HL-60/S4 treated with phorbol 12-myristate 13-acetate at 8.2 ng/mL for 4 days and 3 days (cell line): ENCODE measurements around the gene TMEM134.

Experiments
- in situ Hi-C: fragments of 300-500 bp; cut with MboI; formaldehyde crosslinking; loops from 2 replicates; pipeline ENCODE4 v1.15.0; 2022; ENCODE audit warnings: low sequenced_read_pairs

The TMEM134 gene

DNA sequence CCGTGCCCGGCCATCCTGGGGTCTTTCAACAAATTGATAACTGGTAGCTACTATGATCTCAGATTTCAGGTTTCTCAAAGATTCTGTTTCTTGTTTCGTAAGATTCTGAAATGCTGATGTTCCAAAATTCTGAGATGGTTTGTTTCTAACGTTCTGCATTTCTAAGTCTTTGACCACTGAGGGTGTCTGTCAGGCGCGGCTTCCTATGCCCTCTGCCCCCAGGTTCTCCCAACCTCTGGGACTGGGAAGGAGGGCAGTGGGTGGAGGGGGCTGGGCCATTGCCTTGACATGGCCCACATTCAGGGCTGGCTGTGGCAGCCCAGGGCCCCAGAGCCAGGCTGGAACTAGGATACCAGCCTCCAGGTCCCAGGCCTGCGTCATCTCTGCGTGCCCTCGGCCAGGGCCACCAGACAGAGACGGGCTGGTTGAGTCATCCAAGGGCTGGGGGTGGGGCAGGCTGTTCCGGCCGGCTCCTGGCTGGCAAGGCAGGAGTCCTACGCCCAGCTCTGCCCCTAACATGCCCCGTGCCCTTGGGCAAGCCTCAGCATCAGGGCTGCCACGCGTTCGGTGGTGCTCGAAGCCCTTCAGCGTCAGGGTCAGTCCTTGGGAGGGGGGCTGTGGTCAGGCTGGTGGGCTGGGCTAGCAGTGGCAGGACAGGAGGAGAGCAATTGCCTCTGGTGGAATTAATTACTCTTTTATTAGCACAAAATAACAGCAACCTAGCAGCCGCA, 5.2 kb downstream of the TMEM134 start:
- in situ Hi-C loops, result no loop called here

DNA sequence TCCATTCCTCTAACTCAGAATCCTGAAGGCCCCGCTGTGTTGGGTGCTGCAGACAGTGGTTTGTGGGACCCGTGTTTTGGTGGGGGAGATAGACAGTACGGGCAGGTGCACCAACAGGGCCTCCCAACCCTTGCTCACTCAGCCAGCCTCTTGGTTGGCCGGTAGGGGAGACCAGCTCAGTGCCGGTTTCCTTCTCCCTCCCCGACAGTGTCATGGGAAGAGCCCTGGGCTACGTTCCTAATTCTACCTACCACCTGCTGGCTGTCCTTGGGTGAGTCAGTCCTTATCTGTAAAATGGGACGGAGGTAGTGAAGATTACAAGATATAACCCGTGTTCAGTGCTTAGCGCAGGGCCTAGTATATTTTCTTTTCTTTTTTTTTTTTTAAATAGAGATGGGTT, 5.9 kb downstream of the TMEM134 start:
- in situ Hi-C loops, result no loop called here

DNA sequence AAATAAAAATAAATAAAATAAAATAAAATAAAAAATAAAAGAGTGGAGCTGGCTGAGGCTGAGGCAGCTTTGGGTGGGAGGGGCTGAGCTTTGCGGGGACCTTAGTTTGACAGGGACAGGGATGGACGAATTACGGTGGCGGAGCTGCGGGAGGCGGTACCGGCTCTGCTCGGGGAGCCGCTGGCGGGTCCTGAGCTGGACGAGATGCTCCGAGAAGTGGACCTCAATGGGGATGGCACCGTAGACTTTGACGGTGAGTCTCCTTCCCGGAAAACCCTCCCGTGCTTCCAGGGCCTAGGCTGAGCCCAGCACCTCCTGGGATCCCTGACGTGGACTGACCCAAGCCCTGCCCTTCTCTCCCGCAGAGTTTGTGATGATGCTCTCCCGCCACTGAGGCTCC, 10.8 kb downstream of the TMEM134 start:
- in situ Hi-C loops, result no loop called here

DNA sequence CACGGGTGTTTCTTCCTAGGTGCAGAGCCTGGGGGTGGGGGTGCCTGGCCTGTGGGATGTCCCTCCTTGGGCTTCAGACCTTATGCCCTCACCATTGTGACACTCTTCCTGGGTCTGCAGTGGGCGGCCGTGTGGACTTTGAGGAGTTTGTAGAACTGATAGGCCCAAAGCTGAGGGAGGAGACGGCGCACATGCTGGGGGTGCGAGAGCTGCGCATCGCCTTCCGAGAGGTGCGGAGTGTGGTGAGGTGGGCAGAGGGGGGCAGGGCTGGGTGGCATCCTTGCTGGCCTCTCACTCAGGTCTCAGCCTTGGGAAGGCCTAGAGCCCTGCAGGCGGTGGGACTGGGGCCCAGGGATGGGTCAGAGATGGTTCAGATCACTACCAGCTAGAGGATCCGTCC, 11.6 kb downstream of the TMEM134 start:
- in situ Hi-C loops, result no loop called here

DNA sequence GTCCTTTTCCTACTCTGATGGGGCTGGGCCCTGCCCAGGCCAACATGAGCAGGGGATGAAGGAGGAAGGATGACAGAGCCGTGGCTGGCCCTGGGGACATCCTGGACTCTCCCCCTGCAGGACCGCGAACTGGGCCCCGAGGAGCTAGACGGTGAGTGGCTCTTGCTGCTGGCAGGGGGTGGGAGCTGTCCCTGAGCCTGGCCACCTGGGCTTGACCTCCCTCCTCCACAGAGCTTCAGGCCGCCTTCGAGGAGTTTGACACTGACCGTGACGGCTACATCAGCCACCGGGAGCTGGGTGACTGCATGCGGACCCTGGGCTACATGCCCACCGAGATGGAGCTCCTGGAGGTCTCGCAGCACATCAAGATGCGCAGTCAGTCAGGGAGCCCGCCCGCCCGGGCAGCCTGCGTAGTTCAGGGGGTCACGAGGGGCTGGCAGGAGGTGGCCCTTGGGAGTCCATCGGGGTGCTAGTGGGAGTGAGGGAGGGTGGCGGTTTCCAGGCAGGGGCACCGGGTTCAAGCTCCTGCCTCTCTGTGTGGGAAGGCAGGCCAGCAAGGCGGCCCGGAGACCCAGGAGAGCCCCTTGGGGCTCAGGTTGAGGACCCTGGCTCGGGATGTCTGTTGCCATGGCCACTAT, 12.9 kb downstream of the TMEM134 start:
- in situ Hi-C loops, result no loop called here

DNA sequence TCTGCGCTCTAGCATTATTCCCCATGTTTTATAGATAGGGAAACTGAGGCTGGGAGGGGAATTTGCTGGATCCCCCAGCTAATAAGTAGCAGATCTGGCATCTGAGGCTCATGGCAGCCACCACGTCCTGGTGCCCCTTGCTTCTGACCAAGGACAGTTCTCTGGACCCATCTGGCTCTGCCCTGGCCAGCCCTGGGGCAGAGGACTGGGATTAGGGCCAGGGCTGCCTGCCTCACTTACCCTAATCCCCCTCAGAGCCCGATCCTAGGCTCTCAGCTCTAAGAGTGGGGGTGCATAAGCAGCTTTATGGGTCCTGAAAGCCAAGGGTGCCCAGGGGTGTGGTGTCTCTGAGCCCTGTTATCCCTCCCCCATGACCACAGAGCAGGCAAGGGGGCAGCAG, 14.0 kb downstream of the TMEM134 start, which contains the start of gene CABP4:
Gene CABP4 (plus strand): TSS at position 301 of the 400 bp plus-strand sequence. CDS start 70 bp downstream, at position 371.
- in situ Hi-C loops, result no loop called here

DNA sequence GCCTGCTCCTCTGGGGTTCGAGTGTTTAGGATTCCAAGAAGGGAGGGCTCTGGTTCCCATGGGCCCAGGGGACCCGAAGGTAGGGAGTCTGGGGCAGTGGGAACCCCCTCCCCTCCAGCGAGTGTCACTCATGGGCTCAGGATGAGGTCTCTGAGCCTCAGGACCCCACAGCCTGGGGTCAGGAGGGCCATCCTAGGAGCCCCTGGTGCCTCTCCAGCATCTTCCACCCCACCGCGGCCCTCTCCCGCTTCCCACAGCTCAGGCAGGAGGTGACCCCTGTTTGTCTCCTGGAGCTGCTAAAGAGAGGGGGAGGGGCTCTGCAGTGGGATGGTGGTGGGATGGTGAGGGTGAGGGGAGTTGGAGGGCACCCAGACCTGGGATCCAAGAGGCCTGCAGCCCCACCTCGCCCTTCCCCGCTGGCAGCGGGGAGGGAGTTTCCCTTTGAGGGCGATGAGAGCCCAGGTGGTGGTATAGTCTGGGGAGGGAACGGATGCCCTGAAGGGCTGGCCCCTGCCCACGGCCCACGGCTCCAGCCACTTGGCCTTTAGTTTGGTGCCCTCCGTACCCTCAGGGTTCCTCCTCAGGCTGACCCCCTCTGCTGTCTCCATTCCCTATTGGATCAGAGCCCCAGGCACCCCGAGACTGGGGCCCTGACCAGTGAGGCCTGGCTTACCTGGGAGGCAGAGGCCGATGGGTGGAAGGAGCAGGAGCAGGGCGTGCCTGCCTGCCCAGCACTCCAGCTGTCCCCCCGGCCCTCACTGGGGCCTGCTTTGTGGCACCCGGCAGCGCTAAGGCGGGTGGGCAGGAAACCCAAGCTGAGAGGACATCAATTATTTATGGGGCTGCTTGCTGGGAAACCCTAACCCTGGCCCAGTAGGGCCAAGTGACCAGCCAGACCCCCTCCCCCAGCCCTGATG, 15.0 kb downstream of the TMEM134 start:
- in situ Hi-C loops, result no loop called here

DNA sequence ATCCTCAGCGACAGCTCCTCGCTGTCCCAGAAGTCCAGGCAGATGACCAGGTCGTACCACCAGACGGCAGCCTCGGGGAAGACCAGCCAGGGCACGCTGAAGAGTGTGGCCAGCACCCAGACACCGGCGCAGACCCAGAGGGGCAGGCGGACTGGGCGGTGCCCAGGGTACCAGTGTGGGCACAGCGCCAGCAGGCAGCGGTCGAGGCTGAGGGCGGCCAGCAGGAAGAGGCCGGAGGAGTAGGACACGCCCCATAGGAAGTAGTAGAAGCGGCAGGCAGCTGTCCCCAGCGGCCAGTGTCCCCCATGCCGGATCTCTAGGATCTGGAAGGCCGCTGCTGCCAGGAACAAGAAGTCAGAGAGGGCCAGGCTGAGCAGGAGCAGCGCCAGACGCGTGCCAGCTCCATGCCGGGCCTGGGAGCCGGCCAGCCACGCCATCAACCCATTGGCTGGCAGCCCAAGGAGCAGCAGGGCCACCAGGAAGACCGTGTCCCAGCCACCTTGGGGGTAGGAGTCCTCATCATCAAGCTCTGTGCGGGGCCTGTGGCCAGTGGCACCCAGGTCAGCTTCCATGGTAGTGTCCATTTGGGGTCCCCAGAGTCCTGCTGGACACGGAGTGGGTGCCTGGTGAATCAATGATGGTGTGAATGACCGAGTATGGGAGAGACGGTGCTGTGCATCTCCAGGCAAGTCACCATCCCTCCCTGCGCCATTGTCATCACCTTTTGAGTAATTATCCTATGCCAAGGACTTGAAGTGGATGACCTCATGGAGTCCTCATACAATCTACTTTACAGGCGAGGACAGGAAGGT, 16.7 kb downstream of the TMEM134 start, which contains the start of gene GPR152:
Gene GPR152 (minus strand): TSS at position 589 of the 812 bp plus-strand sequence. CDS start 5 bp downstream, at position 584.
- in situ Hi-C loops, result no loop called here

DNA sequence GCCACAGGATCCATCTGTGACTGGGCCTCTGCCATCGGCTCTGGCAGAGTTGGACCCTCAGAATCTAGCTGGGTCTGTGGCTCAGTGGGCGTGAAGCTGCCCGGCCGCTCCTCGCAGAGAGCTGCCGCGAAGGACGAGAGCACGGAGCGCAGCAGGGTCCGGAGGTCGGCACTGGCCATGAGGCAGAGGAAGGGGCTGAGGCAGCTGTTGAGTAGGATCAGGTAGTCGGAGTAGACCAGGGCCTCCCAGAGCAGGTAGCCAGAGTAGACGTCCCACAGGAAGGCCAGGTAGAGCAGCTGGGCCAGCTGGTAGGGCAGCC, 17.4 kb downstream of the TMEM134 start:
- in situ Hi-C loops, result no loop called here

DNA sequence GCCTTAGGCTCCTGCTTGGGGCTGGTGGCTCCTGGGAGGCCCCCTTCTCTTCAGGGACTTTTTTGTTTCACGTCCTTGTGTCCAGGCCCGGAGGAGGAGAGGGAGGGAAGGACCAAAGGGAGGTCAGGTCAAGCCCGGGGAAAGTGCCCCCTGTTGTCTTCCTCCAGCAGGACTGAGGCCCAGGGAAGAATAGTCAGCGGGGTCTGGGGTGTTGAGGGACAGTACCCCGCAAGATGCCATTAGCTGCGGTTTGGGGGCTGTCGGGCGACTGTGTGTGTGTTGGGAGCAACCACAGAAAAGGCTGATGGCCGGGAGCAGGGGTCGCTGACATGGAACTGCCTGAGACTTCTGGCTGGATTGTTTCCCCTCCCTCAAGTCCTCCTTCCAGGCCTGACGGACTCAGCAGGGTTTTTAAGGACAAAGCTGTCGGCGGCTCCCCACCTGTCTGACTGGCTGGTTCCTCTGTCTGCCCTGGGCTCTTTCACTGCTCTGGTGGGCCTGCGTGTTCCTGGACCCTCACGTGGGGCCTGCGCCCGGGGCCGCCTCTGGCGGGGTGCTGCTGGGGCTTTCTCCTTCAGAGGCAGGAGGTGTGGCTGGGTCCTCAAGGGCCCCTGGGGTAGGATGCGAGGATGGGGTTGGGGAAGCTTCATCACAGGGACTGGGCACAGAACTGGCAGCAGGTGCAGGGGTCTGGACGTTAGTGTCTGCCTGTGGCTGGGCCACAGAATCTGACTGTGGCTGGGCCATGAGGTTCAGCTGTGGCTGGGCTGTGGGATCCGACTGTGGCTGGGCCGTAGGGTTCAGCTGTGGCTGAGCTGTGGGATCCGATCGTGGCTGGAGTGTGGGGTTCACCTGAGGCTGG, 18.0 kb downstream of the TMEM134 start:
- in situ Hi-C loops, result no loop called here

DNA sequence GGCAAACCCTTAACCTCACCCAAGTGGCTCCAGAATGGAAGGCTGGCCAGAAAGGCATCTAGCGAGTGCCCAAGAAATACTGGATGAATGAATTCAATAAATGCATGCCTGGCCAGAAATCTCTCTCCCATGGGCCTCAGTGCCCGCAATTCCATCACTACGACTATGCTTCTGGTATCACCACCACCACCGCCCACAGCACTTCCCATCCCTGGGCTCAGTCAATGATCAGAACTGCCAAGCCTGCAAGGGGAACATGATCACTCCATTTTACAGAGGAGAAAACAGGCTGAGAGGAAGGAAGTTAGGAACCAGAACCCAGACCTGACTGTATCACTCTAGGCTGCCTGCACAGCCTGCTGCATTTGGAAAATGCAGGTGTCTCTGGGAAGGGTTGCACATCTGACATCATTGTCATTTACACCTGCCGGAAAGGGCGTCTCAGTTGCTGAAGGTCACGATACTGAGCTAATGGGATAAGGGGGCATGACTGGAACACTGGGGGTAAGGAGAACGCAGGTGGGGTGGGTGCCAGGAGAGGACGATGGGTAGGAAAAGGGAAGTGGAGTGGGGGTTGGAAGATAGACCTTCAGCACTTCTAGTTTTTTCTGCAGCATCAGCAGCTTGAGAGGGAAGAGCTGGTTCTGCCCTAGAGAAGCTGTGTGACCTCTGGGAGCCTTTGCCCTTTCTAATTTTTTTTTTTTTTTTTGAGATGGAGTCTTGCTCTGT, 19.8 kb downstream of the TMEM134 start:
- in situ Hi-C loops, result no loop called here

DNA sequence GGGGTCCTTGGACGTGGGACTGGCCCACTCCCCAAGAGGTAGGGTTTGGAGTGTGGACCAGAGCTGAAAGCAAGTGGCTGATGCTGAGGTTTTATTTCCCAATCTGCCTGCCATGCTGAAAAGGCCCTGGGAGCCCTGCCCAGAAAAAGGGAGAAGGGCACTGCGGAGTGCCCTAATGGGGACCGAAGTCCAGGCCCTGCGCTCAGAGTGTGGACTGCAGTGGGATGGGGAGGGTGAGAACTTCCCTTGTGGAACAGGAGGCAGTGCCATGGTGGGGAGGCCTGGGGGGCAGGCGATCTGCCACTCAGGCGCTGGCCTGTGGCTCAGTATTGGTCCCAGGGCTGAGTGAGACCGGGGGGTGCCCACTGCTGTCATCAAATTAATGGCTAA, 20.8 kb downstream of the TMEM134 start:
- in situ Hi-C loops, result no loop called here

DNA sequence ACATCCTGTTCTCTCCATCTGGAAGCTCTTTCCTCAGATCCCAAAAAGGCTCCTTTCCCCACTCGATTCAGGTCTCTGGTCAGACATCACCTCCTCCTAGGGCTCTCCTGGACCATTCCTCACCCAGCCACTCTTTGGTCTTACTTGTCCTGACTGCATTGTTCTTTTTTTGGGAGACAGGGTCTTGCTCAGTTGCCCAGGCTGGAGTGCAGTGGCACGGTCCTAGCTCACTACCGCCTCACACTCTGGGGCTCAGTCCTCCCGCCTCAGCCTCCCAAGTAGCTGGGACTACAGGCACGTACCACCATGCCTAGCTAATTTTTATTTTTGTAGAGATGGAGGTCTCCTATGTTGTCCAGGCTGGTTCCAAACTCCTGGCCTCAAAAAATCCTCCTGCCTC, 23.5 kb downstream of the TMEM134 start:
- in situ Hi-C loops, result no loop called here

DNA sequence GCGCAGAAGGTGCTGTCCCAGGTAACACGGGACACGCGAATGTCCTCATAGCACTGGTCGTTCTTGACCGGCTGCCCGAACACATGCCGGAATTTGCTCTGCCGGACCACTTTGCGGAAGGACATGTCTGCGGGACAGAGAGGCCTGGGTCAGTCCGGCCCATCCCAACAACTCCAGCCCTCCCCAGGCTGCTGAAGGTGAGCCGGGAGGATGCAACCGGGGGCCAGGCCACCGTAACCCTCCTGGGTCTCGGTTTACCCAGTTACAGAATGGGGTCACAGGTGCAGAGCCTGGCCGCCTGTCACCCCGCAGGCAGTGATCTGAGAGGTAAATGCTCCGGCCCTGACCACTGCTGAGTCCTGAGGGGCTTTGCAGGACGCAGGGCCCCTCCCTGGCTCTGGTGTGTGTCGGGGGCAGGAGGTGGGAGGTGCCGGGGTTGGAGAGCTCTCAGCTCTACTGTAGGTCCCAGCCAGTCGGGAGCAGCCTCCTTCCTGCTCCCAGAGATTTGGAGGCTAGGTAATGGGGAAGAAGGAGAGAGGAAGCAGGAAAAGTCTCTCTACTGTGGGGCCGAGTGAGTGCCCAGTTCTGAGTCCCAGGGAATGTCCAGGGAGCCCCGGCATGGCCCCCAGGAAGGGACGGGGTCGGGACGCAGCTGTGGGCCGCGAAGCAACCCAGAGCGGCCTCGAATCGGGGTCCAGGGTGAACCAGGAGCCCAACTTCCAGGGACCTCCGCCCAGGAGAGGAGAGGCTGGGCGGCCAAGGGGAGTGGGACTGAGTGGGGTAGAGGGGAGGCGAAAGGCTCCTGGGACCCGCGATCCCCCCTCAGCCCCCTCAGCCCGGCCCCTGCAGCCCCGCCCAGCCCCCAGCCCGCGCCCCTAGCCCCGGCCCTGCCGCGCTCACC, 26.3 kb downstream of the TMEM134 start:
- in situ Hi-C loops, result no loop called here

DNA sequence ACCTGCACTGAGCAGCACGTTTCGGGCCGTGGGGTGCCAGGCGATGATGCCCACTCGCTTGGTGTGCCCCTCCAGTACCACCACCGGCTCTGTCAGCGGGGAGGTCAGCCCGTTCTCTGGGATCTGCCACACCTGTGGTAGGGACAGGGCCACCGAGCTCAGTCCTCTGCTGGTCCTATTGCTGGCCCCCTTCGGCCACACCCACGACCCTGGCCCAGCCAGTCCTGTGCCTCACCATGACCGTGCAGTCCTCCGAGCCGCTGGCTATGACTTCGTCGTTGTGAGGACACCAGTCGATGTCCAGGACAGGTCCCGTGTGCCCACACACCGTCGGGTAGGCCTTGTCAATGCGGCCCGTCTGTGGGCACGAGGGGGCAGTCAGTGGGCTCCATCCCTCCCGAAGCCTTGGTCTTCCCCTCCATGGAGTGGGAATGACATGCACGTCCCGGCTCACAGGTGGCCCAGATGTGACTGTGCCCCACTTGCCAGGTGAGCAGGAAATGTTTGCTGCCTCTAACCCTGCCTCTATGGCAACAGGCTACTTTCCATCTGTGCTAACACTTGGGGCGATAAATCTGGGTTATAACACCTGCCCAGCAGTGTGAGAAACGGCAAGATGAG, 27.2 kb downstream of the TMEM134 start:
- in situ Hi-C loops, result no loop called here

DNA sequence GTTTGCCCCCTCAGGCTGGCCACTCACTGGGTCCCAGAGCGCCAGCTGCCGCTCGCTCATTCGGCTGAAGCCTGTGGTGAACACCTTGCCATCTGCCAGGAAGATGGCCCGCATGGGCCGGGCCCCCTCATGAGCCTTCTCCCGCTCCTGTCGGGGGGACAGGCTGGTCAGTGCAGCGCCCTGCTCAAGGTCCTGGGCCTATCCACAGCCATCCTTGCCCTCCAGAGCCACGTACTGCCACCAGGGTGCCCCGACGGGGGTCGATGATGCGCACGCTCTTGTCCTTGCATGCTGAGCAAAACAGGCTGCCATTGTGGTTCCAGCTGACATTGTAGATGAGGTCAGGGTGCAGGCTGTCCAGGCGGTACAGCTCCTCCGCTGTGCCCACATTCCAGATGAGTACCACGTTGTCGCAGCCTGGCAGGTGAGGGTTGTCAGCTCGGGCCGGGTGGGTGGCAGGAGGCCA, 27.9 kb downstream of the TMEM134 start:
- in situ Hi-C loops, result no loop called here

DNA sequence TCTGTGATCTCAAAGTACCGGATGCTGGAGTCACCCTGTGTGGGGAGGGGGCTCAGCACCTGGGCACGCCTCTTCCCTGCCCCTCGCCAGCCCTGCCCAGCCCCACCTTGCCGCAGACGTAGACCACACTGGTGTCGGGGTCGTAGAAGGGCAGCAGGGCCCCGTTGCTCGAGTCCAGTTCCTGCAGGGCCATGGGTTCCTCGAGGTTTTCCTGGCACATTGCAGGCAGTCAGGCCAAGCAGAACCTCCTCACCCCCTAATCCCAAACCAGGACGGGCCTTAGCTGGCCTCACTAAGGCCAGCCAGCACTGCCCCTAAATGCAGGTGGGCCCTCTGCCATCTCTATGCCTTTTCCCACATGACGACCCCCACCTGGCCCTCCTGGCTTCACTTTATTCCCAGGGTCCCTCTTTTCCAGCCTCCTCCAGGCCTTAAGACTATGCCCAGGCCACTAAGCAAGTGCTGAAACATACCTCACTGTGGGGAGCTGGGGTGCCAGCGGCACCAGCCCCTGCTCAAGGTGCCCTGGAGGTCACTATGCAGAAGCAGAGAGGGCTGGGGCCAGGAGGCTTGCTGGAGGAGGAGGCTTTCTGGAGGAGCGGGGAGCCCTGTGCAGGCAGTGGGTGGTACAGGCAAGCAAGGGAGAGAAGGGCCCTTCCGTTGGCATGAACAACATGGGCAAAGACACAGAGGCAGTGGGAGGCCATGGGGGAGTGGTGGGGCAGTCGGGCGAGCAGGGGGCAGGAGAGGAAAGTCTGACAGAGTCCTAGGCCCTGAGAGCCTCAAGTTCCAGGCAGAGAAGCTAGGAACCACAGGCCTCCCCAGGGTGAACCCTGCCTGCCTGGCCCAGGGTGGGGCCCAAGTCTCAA, 28.6 kb downstream of the TMEM134 start:
- in situ Hi-C loops, result no loop called here
